ENCODE measurements around the gene RASGRP3.

GRCh38 chr2:33509908-33510585 lies 33.6 kb downstream of the RASGRP3 start:
- TF ChIP-seq CTCF (IDR thresholded peaks at IDR 0.05): no peak
- no peak for TF ChIP-seq ZFX (IDR thresholded peaks at IDR 0.05; ENCODE audit: borderline replicate concordance)
